Trophoblast cell (in vitro differentiated cells and primary cell): ENCODE measurements around the gene DLX6.

Experiments
- DNase-seq, 2 donors: peaks; one replicate each; pipeline ENCODE4 v3.0.0-alpha.2; 2016
- H2AFZ ChIP-seq: 2 replicates; pipeline ENCODE4 v1.6.1; 2013; ENCODE audit warnings: low read length, moderate library complexity, mild to moderate bottlenecking; ENCODE audit not compliant: insufficient read depth, poor library complexity
- H2AK5ac ChIP-seq: 2 replicates; pipeline ENCODE4 v1.6.1; 2013; ENCODE audit warnings: mild to moderate bottlenecking, low read length
- H2BK120ac ChIP-seq: 2 replicates; pipeline ENCODE4 v1.6.1; 2013; ENCODE audit warnings: low read length, mild to moderate bottlenecking, moderate library complexity; ENCODE audit not compliant: insufficient read depth, poor library complexity
- H2BK12ac ChIP-seq: 2 replicates; pipeline ENCODE4 v1.6.1; 2013; ENCODE audit warnings: mild to moderate bottlenecking, low read length, moderate library complexity
- H2BK5ac ChIP-seq: 2 replicates; pipeline ENCODE4 v1.6.1; 2013; ENCODE audit warnings: low read length, low read depth, moderate library complexity, mild to moderate bottlenecking; ENCODE audit not compliant: poor library complexity
- H3K14ac ChIP-seq: 2 replicates; pipeline ENCODE4 v1.6.1; 2013; ENCODE audit warnings: mild to moderate bottlenecking, low read length
- H3K18ac ChIP-seq: 2 replicates; pipeline ENCODE4 v1.6.1; 2013; ENCODE audit warnings: mild to moderate bottlenecking, low read length
- H3K23ac ChIP-seq: 2 replicates; pipeline ENCODE4 v1.6.1; 2013; ENCODE audit warnings: low read length
- H3K27ac ChIP-seq: 2 replicates; pipeline ENCODE4 v1.5.1; 2013; ENCODE audit warnings: low read depth, mild to moderate bottlenecking, inconsistent platforms, low read length, moderate library complexity
- H3K27me3 ChIP-seq: 2 replicates; pipeline ENCODE4 v1.6.1; 2013; ENCODE audit warnings: inconsistent platforms, mild to moderate bottlenecking, low read length, moderate library complexity; ENCODE audit not compliant: insufficient read depth
- H3K36me3 ChIP-seq, 2 experiments: 1 replicate in 1 of 2; 2 replicates in 1 of 2; pipeline ENCODE4 v1.6.1; 2013; ENCODE audit warnings: low read length in 2 of 2, mild to moderate bottlenecking in 2 of 2, moderate library complexity in 1 of 2; ENCODE audit not compliant: insufficient read depth in 2 of 2, control insufficient read depth in 1 of 2
- H3K4ac ChIP-seq: 2 replicates; pipeline ENCODE4 v1.6.1; 2013; ENCODE audit warnings: low read depth, mild to moderate bottlenecking, low read length, moderate library complexity
- H3K4me1 ChIP-seq, 2 experiments: 1 replicate in 1 of 2; 2 replicates in 1 of 2; pipeline ENCODE4 v1.6.1; 2013; ENCODE audit warnings: low read length in 2 of 2, mild to moderate bottlenecking in 2 of 2, moderate library complexity in 1 of 2; ENCODE audit not compliant: insufficient read depth in 2 of 2, control insufficient read depth in 1 of 2
- H3K4me2 ChIP-seq: 2 replicates; pipeline ENCODE4 v1.6.1; 2013; ENCODE audit warnings: inconsistent platforms, mild to moderate bottlenecking, low read length, moderate library complexity
- H3K4me3 ChIP-seq: 2 replicates; pipeline ENCODE4 v1.5.1; 2013; ENCODE audit warnings: mild to moderate bottlenecking, low read depth, low read length, inconsistent platforms
- H3K79me1 ChIP-seq: one replicate; pipeline ENCODE4 v1.6.1; 2013; ENCODE audit warnings: low read length
- H3K79me2 ChIP-seq: 2 replicates; pipeline ENCODE4 v1.6.1; 2013; ENCODE audit warnings: low read length, mild to moderate bottlenecking; ENCODE audit not compliant: control insufficient read depth, insufficient read depth, poor library complexity
- H3K9ac ChIP-seq: 2 replicates; pipeline ENCODE4 v1.6.1; 2013; ENCODE audit warnings: mild to moderate bottlenecking, low read length
- H3K9me3 ChIP-seq: 2 replicates; pipeline ENCODE4 v1.6.1; 2013; ENCODE audit warnings: low read depth, mild to moderate bottlenecking, control low read depth, inconsistent platforms, low read length; ENCODE audit not compliant: insufficient read depth
- H4K12ac ChIP-seq: 2 replicates; pipeline ENCODE4 v1.6.1; 2013; ENCODE audit warnings: low read depth, mild to moderate bottlenecking, low read length, moderate library complexity
- H4K8ac ChIP-seq: 2 replicates; pipeline ENCODE4 v1.6.1; 2013; ENCODE audit warnings: low read depth, mild to moderate bottlenecking, low read length, moderate library complexity
- H4K91ac ChIP-seq: one replicate; pipeline ENCODE4 v1.6.1; 2013; ENCODE audit warnings: low read depth, mild to moderate bottlenecking, low read length, moderate library complexity
- WGBS: extraction: QIAGEN DNeasy Blood & Tissue Kit; methylation state at CpG from one replicate; pipeline ENCODE4 v1.1.7; 2013; ENCODE audit warnings: missing lambda C conversion rate; ENCODE audit not compliant: insufficient read length, insufficient coverage; ENCODE audit errors: extremely low coverage; 5-methylcytosine and 5-hydroxymethylcytosine counted together

The DLX6 gene

GRCh38 chr7:96987719-96988118, 17.6 kb upstream of the DLX6 start:
- no peak overlapping the region for H4K12ac ChIP-seq
- peaks cover 5% of the 10 kb centered on the region for H3K9me3 ChIP-seq
- no peak overlapping the region for H3K4me3 ChIP-seq
- no peak overlapping the region for H4K91ac ChIP-seq
- H2AFZ ChIP-seq = no peak overlapping the region
- no peak overlapping the region for H3K9ac ChIP-seq
- no peak overlapping the region for H3K23ac ChIP-seq
- H2BK120ac ChIP-seq = no peak overlapping the region
- DNase-seq = no peak
- H3K14ac ChIP-seq = no peak overlapping the region
- H4K8ac ChIP-seq = no peak overlapping the region
- no peak overlapping the region for H2BK5ac ChIP-seq
- no peak overlapping the region for H3K4me2 ChIP-seq
- H3K27ac ChIP-seq = no peak overlapping the region
- peaks cover 21% of the 10 kb centered on the region for H3K27me3 ChIP-seq
- H3K79me2 ChIP-seq = no peaks in the 10 kb centered on the region
- no peak overlapping the region for H2BK12ac ChIP-seq
- H3K18ac ChIP-seq = no peak overlapping the region
- H3K4me1 ChIP-seq = peaks cover 2 to 8% of the 10 kb centered on the region in 2 experiments
- H3K4ac ChIP-seq = no peak overlapping the region
- H2AK5ac ChIP-seq = no peak overlapping the region
- no peaks in the 10 kb centered on the region for H3K79me1 ChIP-seq
- no peaks in the 10 kb centered on the region for H3K36me3 ChIP-seq

GRCh38 chr7:96989241-96989858, 16.0 kb upstream of the DLX6 start:
- no peak overlapping the region for H2AFZ ChIP-seq
- no peak overlapping the region for H2AK5ac ChIP-seq
- no peak overlapping the region for H4K12ac ChIP-seq
- no peaks in the 10 kb centered on the region for H3K79me1 ChIP-seq
- peaks cover 31% of the 10 kb centered on the region for H3K27me3 ChIP-seq
- no peaks in the 10 kb centered on the region for H3K36me3 ChIP-seq
- no peak overlapping the region for H4K8ac ChIP-seq
- peak overlapping the region; percentile 12 for H3K4me2 ChIP-seq
- no peak overlapping the region for H3K9ac ChIP-seq
- H2BK5ac ChIP-seq = no peak overlapping the region
- H3K4me3 ChIP-seq = no peak overlapping the region
- DNase-seq = no peak
- no peak overlapping the region for H3K18ac ChIP-seq
- H3K79me2 ChIP-seq = no peaks in the 10 kb centered on the region
- no CpG with 5 or more reads among the region's 22 CpGs for WGBS
- H4K91ac ChIP-seq = no peak overlapping the region
- H3K9me3 ChIP-seq = peaks cover 9% of the 10 kb centered on the region
- no peak overlapping the region for H3K4ac ChIP-seq
- no peak overlapping the region for H3K27ac ChIP-seq
- peaks cover 2 to 12% of the 10 kb centered on the region in 2 experiments for H3K4me1 ChIP-seq
- H3K14ac ChIP-seq = no peak overlapping the region
- H2BK120ac ChIP-seq = no peak overlapping the region
- H2BK12ac ChIP-seq = no peak overlapping the region
- H3K23ac ChIP-seq = no peak overlapping the region

DNA sequence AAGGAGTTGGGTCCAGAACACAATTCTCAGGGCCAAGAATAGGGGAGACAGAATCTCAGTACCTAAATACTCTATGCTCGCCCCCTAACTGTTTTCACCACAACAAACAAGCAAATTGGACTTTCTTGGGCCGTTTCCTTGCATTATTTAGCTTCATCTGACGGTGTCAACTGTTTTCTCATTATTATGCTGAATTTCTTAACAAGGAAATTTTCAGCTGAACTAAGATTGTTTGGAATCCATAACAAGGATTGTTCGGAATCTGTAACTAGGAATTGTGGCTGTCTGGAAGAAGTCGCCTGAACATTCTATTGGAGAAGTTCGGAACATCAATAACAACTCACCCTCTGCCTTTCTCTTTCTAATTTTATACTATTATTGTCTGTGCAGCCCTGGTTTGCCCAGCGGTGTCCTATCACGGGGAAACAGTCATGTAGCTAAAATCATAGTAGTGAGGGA, 15.5 kb upstream of the DLX6 start:
- Histone ChIP-seq H4K8ac (no peak overlapping the region), H4K12ac (no peak overlapping the region), H3K4me1 (peaks cover 2 to 12% of the 10 kb centered on the region in 2 experiments), H3K4ac (no peak overlapping the region), H3K4me3 (no peak overlapping the region), H3K9me3 (peaks cover 9% of the 10 kb centered on the region), H3K79me1 (no peaks in the 10 kb centered on the region), H2AK5ac (no peak overlapping the region), H3K14ac (no peak overlapping the region), H4K91ac (no peak overlapping the region), H3K23ac (no peak overlapping the region), H2AFZ (no peak overlapping the region), H2BK12ac (no peak overlapping the region), H3K27ac (no peak overlapping the region), H3K36me3 (no peaks in the 10 kb centered on the region), H3K9ac (no peak overlapping the region), H3K18ac (no peak overlapping the region), H2BK120ac (no peak overlapping the region), H3K27me3 (peaks cover 31% of the 10 kb centered on the region), H3K79me2 (no peaks in the 10 kb centered on the region), H2BK5ac (no peak overlapping the region), H3K4me2 (no peak overlapping the region)
- DNase-seq = peak in 1 of 2 donors; percentile 65
- WGBS = no CpG with 5 or more reads among the region's 8 CpGs

DNA sequence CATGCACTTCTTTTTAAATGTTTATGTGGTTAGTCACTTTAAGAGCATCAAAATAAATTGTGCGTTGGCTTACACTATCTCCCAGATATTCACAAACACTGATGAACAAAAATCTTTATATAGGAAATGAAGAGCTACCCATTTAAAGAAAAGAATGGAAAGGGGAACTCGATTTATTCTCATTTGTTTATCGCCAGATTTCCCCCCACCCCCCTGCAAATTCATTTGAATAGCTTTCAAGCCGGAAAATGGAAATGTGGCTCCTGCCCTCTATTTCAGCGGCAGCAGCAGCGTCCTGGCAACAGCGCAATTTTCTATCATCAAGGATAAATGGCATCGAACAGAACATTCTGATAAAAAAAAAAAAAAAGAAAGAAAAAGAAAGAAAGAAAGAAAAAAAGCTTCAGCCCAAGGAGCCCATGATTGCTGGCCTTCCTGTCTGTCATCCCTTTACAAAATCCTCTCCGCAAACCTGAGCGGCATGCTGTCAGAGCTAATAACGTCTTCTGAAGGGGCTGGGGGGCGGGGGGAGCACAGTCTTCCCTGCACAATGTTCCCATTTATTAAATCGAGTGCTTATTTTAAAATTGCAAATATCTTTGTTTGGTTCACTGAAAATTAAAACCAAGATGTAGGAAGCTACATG, 13.7 kb upstream of the DLX6 start:
- H3K79me2 ChIP-seq = no peaks in the 10 kb centered on the region

More for the DNA sequence above, 13.7 kb upstream of the DLX6 start:
- H3K23ac ChIP-seq = no peak overlapping the region
- no peak overlapping the region for H3K27ac ChIP-seq
- no peak overlapping the region for H3K14ac ChIP-seq
- H3K9me3 ChIP-seq = peaks cover 9% of the 10 kb centered on the region
- no peak overlapping the region for H3K4me3 ChIP-seq
- no peak overlapping the region for H2AFZ ChIP-seq
- H2AK5ac ChIP-seq = no peak overlapping the region
- peaks cover 34% of the 10 kb centered on the region for H3K27me3 ChIP-seq
- no peaks in the 10 kb centered on the region for H3K79me1 ChIP-seq
- H2BK120ac ChIP-seq = no peak overlapping the region
- H2BK12ac ChIP-seq = no peak overlapping the region
- no peaks in the 10 kb centered on the region for H3K36me3 ChIP-seq
- no peak overlapping the region for H4K8ac ChIP-seq
- H2BK5ac ChIP-seq = no peak overlapping the region
- no peak overlapping the region for H3K4me2 ChIP-seq
- no peak overlapping the region for H4K91ac ChIP-seq
- no peak overlapping the region for H3K18ac ChIP-seq
- no peak overlapping the region for H3K9ac ChIP-seq
- no peak overlapping the region for H3K4ac ChIP-seq
- DNase-seq = no peak
- peaks cover 2 to 13% of the 10 kb centered on the region in 2 experiments for H3K4me1 ChIP-seq
- H4K12ac ChIP-seq = no peak overlapping the region
- WGBS = no CpG with 5 or more reads among the region's 13 CpGs
